Sigmoid colon (tissue), 4 donors: ENCODE results near the gene NDP.

ENCODE experiments used
- POLR2AphosphoS5 ChIP-seq, 4 donors: sonication (generic); formaldehyde crosslinking; IDR thresholded peaks; one replicate each; pipeline ENCODE4 v1.6.1; 2017; ENCODE audit warnings: antibody characterized with exemption in 4 of 4
- TF ChIP-seq, protein P1 (sequence below), 4 experiments: fragments of 450-650 bp in 3 of 4; fragments of 200-600 bp in 1 of 4; IDR thresholded peaks; one replicate each; pipeline ENCODE4 v1.5.1; 2016 to 2019; ENCODE audit warnings: antibody characterized with exemption in 4 of 4, mild to moderate bottlenecking in 3 of 4, moderate library complexity in 2 of 4

DNA sequence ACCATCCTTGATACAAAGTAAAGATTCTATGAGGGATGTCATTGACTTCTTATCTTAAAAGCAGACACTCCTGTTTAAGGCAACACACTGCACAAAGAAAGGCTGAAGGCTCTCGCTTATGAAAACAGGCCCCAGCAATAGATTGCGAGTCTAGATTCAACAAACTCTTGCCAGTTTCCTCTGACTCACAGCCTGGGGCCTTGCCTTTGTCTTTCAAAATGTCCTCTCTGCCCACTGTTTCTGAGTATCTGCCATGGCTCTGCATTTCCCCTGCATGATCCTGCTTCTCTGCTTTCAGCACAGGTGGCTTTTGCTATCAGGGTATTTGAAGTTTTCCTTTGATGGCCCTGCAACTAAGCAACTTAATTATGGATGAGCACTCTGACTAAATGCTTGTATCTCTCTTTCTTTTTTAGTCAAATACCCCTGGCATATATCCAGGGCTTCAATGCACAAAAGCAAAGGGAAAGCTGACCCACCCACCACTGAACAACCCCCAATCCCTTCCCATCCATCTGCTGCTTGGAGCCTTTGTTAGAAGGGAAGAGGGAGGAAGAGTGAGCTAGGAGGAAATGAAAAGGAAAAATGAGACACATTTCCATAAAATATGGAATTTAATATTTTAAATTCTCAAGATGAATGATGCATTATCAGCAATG is 32.2 kb downstream of the NDP start:
- TF ChIP-seq, protein P1, sequence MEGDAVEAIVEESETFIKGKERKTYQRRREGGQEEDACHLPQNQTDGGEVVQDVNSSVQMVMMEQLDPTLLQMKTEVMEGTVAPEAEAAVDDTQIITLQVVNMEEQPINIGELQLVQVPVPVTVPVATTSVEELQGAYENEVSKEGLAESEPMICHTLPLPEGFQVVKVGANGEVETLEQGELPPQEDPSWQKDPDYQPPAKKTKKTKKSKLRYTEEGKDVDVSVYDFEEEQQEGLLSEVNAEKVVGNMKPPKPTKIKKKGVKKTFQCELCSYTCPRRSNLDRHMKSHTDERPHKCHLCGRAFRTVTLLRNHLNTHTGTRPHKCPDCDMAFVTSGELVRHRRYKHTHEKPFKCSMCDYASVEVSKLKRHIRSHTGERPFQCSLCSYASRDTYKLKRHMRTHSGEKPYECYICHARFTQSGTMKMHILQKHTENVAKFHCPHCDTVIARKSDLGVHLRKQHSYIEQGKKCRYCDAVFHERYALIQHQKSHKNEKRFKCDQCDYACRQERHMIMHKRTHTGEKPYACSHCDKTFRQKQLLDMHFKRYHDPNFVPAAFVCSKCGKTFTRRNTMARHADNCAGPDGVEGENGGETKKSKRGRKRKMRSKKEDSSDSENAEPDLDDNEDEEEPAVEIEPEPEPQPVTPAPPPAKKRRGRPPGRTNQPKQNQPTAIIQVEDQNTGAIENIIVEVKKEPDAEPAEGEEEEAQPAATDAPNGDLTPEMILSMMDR (IDR thresholded peaks at IDR 0.05), result no peak
- TF ChIP-seq POLR2AphosphoS5 (IDR thresholded peaks at IDR 0.05), result no peak
